Measurements from ENCODE around the gene SGMS1. TPM values are rescaled to one million over a fixed set of nuclear protein-coding genes. Genes with fewer than 3 reads are reported as not detected.

Gene SGMS1
- total and polyA plus RNA-seq, 2 donors (not counting 3 experiments of a cell fraction or from before 2014, with no cell fraction given), result 9.7 to 23.7 TPM

DNA sequence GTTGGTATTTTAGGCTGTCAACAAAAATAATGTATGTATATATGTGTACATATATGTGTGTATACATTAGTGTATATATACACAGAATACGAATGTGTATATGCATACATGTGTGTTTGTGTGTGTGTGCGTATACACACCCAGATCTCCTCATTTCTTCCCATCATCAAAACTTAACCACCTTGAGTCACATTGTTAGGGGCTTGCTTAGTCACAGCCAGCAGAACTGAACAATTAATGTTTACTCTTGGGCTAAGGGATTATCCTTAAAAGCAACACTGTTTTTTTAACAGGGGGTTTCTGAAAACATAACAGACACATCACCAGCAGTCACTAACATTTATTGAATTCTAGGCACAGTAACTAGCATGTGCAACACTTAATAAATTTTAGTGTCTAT, 289.5 kb downstream of the SGMS1 start:
- no peak for FAIRE-seq
- intact Hi-C loops (cut with micrococcal nuclease), result no loop called here

More for the DNA sequence above, 289.5 kb downstream of the SGMS1 start:
- Histone ChIP-seq H3K27ac (ENCODE audit: insufficient read depth, low read depth, low read length) (no peak overlapping the region), H3K4me2 (ENCODE audit: insufficient read depth, low read length) (no peak overlapping the region), H3K36me3 (ENCODE audit: control insufficient read depth in 2 of 2, extremely low read depth in 1 of 2, insufficient read depth in 2 of 2, low read length in 2 of 2) (no peaks in the 10 kb centered on the region), H3K9me3 (replicated peaks; ENCODE audit: control insufficient read depth, insufficient read depth, low read length) (no peaks in the 10 kb centered on the region), H4K20me1 (replicated peaks; ENCODE audit: control insufficient read depth, extremely low read depth, insufficient read depth, low read length) (no peaks in the 10 kb centered on the region), H3K9ac (replicated peaks; ENCODE audit: extremely low read depth, insufficient read depth, low read length) (no peak overlapping the region), H3K27me3 (ENCODE audit: control insufficient read depth in 2 of 2, insufficient read depth in 2 of 2, low read length in 2 of 2) (no peaks in the 10 kb centered on the region), H2AFZ (ENCODE audit: low read depth, low read length) (no peak overlapping the region), H3K9me1 (replicated peaks; ENCODE audit: control insufficient read depth, extremely low read depth, insufficient read depth, low read length) (no peaks in the 10 kb centered on the region), H3K79me2 (ENCODE audit: control insufficient read depth, insufficient read depth, low read length) (no peaks in the 10 kb centered on the region), H3K4me1 (ENCODE audit: control insufficient read depth, extremely low read depth, insufficient read depth, low read length) (no peaks in the 10 kb centered on the region), H3K4me3 (replicated peaks in 1 of 3; ENCODE audit: insufficient read depth in 1 of 3, low read depth in 1 of 3, low read length in 3 of 3) (no peak overlapping the region)
- TF ChIP-seq FOS (IDR thresholded peaks at IDR 0.05; ENCODE audit: borderline replicate concordance, insufficient read depth, low read length) (no peak), POLR2A (IDR thresholded peaks at IDR 0.05; ENCODE audit: low read depth, low read length) (no peak), EZH2 (IDR thresholded peaks at IDR 0.05; ENCODE audit: borderline replicate concordance, low read depth, low read length, severe bottlenecking) (no peak), JUN (IDR thresholded peaks at IDR 0.05; ENCODE audit: borderline replicate concordance, insufficient read depth, insufficient read length, low read depth) (no peak), MYC (IDR thresholded peaks at IDR 0.05; ENCODE audit: low read depth, low read length) (no peak), POLR2AphosphoS5 (IDR thresholded peaks at IDR 0.05; ENCODE audit: insufficient read depth, low read depth, low read length) (no peak), GATA2 (IDR thresholded peaks at IDR 0.05; ENCODE audit: insufficient read depth, insufficient read length, low read depth, low read length) (no peak)
- TF ChIP-seq, protein P1, sequence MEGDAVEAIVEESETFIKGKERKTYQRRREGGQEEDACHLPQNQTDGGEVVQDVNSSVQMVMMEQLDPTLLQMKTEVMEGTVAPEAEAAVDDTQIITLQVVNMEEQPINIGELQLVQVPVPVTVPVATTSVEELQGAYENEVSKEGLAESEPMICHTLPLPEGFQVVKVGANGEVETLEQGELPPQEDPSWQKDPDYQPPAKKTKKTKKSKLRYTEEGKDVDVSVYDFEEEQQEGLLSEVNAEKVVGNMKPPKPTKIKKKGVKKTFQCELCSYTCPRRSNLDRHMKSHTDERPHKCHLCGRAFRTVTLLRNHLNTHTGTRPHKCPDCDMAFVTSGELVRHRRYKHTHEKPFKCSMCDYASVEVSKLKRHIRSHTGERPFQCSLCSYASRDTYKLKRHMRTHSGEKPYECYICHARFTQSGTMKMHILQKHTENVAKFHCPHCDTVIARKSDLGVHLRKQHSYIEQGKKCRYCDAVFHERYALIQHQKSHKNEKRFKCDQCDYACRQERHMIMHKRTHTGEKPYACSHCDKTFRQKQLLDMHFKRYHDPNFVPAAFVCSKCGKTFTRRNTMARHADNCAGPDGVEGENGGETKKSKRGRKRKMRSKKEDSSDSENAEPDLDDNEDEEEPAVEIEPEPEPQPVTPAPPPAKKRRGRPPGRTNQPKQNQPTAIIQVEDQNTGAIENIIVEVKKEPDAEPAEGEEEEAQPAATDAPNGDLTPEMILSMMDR (IDR thresholded peaks at IDR 0.05; ENCODE audit: extremely low read depth in 1 of 2, insufficient read depth in 1 of 2, low read depth in 1 of 2, low read length in 2 of 2), result no peak
- TF ChIP-seq, protein P2, sequence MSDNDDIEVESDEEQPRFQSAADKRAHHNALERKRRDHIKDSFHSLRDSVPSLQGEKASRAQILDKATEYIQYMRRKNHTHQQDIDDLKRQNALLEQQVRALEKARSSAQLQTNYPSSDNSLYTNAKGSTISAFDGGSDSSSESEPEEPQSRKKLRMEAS (IDR thresholded peaks at IDR 0.05; ENCODE audit: insufficient read depth, insufficient read length), result no peak
- no TSS peak for BruUV-seq (replicated peaks)
- ChIA-PET CTCF (no interaction called here), POLR2A (no interaction called here)
- dilution Hi-C loops (cut with MboI; ENCODE audit: extremely low pct_ligation_motif_present, low sequenced_read_pairs), result no loop called here
- no peak for DNase-seq (ENCODE audit: low read depth, low spot score)

Measured in endothelial cell of umbilical vein (primary cell).